HepG2 (cell line): ENCODE data around the gene CTNND2.

Experiments used
- EZH2 ChIP-seq: conservative IDR thresholded peaks from 2 replicates; pipeline ENCODE4 v1.6.1; 2012; ENCODE audit warnings: mild to moderate bottlenecking, low read depth, low read length, moderate library complexity
- HDAC6 ChIP-seq: fragments of 200-600 bp; sonication (generic); IDR thresholded peaks from 2 replicates; pipeline ENCODE4 v1.7.0; 2017; ENCODE audit warnings: mild to moderate bottlenecking, antibody characterized with exemption, low read length, low read depth
- HES4 ChIP-seq: sonication (generic); formaldehyde crosslinking; IDR thresholded peaks from 2 replicates; pipeline ENCODE4 v1.9.0; 2021; ENCODE audit warnings: mild to moderate bottlenecking, missing genetic modification reagents, borderline replicate concordance
- MYC ChIP-seq: sonication (generic); formaldehyde crosslinking; IDR thresholded peaks from 2 replicates; pipeline ENCODE4 v1.9.0; 2021; ENCODE audit warnings: missing genetic modification reagents, borderline replicate concordance
- RELA ChIP-seq: sonication (generic); formaldehyde crosslinking; IDR thresholded peaks from 2 replicates; pipeline ENCODE4 v1.4.0; 2020; ENCODE audit warnings: missing genetic modification reagents
- TSC22D2 ChIP-seq: sonication (generic); formaldehyde crosslinking; IDR thresholded peaks from 2 replicates; pipeline ENCODE4 v1.5.1; 2020; ENCODE audit warnings: missing genetic modification reagents, mild to moderate bottlenecking, borderline replicate concordance
- YEATS2 ChIP-seq: sonication (generic); formaldehyde crosslinking; IDR thresholded peaks from 2 replicates; pipeline ENCODE4 v1.4.0; 2020; ENCODE audit warnings: missing genetic modification reagents, borderline replicate concordance
- ZBTB7A ChIP-seq: sonication (generic); formaldehyde crosslinking; IDR thresholded peaks from 2 replicates; pipeline ENCODE4 v1.8.0; 2022; ENCODE audit warnings: mild to moderate bottlenecking, missing genetic modification reagents
- TF ChIP-seq, protein P1 (sequence below): sonication (generic); formaldehyde crosslinking; IDR thresholded peaks from 2 replicates; pipeline ENCODE4 v1.4.0; 2020; ENCODE audit warnings: missing genetic modification reagents
- TF ChIP-seq, protein P2 (sequence below): sonication (generic); formaldehyde crosslinking; IDR thresholded peaks from 2 replicates; pipeline ENCODE4 v1.5.0; 2020; ENCODE audit warnings: mild to moderate bottlenecking, missing genetic modification reagents, moderate library complexity
- TF ChIP-seq, protein P3 (sequence below): sonication (generic); formaldehyde crosslinking; conservative IDR thresholded peaks from 2 replicates; pipeline ENCODE4 v1.4.0; 2020; ENCODE audit warnings: missing genetic modification reagents
- TF ChIP-seq, protein P4 (sequence below): sonication (generic); formaldehyde crosslinking; IDR thresholded peaks from 2 replicates; pipeline ENCODE4 v1.4.0; 2020; ENCODE audit warnings: missing genetic modification reagents

DNA sequence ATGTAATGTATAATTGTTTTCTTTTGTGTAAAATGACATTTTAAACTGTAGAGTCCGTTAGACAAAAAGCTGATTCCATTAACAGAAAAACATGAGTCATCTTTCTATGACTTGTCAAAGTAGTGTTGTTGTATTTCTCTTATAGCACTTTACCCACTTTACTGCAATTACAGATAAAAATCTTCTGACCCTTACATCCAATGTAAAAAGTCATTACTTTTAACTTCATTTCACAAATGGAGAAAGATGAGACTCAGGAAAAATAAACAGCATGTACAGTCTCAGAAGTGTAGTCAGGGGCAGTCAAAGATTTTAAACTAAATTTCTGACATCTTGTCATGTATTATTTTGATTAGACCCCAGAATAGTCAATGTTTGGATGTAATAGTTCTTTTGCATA lies 146.6 kb downstream of the CTNND2 start:
- TF ChIP-seq TSC22D2 (CRISPR knock-in tag) (no peak), RELA (CRISPR knock-in tag) (no peak), YEATS2 (CRISPR knock-in tag) (no peak), ZBTB7A (CRISPR knock-in tag) (no peak), HDAC6 (no peak), EZH2 (no peak), HES4 (CRISPR knock-in tag) (no peak), MYC (CRISPR knock-in tag) (no peak)
- TF ChIP-seq, protein P1, sequence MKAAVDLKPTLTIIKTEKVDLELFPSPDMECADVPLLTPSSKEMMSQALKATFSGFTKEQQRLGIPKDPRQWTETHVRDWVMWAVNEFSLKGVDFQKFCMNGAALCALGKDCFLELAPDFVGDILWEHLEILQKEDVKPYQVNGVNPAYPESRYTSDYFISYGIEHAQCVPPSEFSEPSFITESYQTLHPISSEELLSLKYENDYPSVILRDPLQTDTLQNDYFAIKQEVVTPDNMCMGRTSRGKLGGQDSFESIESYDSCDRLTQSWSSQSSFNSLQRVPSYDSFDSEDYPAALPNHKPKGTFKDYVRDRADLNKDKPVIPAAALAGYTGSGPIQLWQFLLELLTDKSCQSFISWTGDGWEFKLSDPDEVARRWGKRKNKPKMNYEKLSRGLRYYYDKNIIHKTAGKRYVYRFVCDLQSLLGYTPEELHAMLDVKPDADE (CRISPR knock-in tag), result no peak
- TF ChIP-seq, protein P2, sequence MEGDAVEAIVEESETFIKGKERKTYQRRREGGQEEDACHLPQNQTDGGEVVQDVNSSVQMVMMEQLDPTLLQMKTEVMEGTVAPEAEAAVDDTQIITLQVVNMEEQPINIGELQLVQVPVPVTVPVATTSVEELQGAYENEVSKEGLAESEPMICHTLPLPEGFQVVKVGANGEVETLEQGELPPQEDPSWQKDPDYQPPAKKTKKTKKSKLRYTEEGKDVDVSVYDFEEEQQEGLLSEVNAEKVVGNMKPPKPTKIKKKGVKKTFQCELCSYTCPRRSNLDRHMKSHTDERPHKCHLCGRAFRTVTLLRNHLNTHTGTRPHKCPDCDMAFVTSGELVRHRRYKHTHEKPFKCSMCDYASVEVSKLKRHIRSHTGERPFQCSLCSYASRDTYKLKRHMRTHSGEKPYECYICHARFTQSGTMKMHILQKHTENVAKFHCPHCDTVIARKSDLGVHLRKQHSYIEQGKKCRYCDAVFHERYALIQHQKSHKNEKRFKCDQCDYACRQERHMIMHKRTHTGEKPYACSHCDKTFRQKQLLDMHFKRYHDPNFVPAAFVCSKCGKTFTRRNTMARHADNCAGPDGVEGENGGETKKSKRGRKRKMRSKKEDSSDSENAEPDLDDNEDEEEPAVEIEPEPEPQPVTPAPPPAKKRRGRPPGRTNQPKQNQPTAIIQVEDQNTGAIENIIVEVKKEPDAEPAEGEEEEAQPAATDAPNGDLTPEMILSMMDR, result no peak
- TF ChIP-seq, protein P3, sequence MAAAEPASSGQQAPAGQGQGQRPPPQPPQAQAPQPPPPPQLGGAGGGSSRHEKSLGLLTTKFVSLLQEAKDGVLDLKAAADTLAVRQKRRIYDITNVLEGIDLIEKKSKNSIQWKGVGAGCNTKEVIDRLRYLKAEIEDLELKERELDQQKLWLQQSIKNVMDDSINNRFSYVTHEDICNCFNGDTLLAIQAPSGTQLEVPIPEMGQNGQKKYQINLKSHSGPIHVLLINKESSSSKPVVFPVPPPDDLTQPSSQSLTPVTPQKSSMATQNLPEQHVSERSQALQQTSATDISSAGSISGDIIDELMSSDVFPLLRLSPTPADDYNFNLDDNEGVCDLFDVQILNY (CRISPR knock-in tag), result no peak
- TF ChIP-seq, protein P4, sequence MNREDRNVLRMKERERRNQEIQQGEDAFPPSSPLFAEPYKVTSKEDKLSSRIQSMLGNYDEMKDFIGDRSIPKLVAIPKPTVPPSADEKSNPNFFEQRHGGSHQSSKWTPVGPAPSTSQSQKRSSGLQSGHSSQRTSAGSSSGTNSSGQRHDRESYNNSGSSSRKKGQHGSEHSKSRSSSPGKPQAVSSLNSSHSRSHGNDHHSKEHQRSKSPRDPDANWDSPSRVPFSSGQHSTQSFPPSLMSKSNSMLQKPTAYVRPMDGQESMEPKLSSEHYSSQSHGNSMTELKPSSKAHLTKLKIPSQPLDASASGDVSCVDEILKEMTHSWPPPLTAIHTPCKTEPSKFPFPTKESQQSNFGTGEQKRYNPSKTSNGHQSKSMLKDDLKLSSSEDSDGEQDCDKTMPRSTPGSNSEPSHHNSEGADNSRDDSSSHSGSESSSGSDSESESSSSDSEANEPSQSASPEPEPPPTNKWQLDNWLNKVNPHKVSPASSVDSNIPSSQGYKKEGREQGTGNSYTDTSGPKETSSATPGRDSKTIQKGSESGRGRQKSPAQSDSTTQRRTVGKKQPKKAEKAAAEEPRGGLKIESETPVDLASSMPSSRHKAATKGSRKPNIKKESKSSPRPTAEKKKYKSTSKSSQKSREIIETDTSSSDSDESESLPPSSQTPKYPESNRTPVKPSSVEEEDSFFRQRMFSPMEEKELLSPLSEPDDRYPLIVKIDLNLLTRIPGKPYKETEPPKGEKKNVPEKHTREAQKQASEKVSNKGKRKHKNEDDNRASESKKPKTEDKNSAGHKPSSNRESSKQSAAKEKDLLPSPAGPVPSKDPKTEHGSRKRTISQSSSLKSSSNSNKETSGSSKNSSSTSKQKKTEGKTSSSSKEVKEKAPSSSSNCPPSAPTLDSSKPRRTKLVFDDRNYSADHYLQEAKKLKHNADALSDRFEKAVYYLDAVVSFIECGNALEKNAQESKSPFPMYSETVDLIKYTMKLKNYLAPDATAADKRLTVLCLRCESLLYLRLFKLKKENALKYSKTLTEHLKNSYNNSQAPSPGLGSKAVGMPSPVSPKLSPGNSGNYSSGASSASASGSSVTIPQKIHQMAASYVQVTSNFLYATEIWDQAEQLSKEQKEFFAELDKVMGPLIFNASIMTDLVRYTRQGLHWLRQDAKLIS, result no peak
